ENCODE measurements around the gene FUT1. TPM values are rescaled to one million over a fixed set of nuclear protein-coding genes. Genes with fewer than 3 reads are reported as not detected.

The FUT1 gene
- total RNA-seq, 1 donor from 2014 or later = 0.29 TPM

Other genes starting within 250 kb of the FUT1 start
- gene LMTK3, start 240.8 kb downstream of the FUT1 start, total RNA-seq = 4.5 and 5.0 TPM in 2 replicates
- 0.29 and 0.32 TPM in 2 replicates for gene SULT2B1, start 200.5 kb downstream of the FUT1 start, total RNA-seq
- not detected in 2 replicates for gene SPACA4, start 145.9 kb downstream of the FUT1 start, total RNA-seq
- 2.8 and 3.1 TPM in 2 replicates for gene FAM83E, start 137.6 kb downstream of the FUT1 start, total RNA-seq
- 1,358 and 1,391 TPM in 2 replicates for gene RPL18, start 133.5 kb downstream of the FUT1 start, total RNA-seq
- 32.7 and 41.5 TPM in 2 replicates for gene SPHK2, start 133.1 kb downstream of the FUT1 start, total RNA-seq
- 6.4 and 8.0 TPM in 2 replicates for gene DBP, start 115.3 kb downstream of the FUT1 start, total RNA-seq
- gene CA11, start 106.5 kb downstream of the FUT1 start, total RNA-seq = 6.6 and 8.8 TPM in 2 replicates
- 0.51 and 0.81 TPM in 2 replicates for gene NTN5, start 79.6 kb downstream of the FUT1 start, total RNA-seq
- gene FUT2, start 56.7 kb downstream of the FUT1 start, total RNA-seq = not detected in 2 replicates
- gene MAMSTR, start 32.9 kb downstream of the FUT1 start, total RNA-seq = 1.4 and 1.6 TPM in 2 replicates
- 0.10 and 0.15 TPM in 2 replicates for gene RASIP1, start 12.0 kb downstream of the FUT1 start, total RNA-seq
- gene IZUMO1, start 5.7 kb downstream of the FUT1 start, total RNA-seq = not detected in 2 replicates
- not detected in 2 replicates for gene FGF21, start 2.9 kb upstream of the FUT1 start, total RNA-seq
- 55.1 and 56.3 TPM in 2 replicates for gene BCAT2, start 58.4 kb upstream of the FUT1 start, total RNA-seq
- gene HSD17B14, start 83.8 kb upstream of the FUT1 start, total RNA-seq = 1.3 TPM in 2 replicates
- gene PLEKHA4, start 116.0 kb upstream of the FUT1 start, total RNA-seq = 1.3 and 3.2 TPM in 2 replicates
- gene PPP1R15A, start 119.8 kb upstream of the FUT1 start, total RNA-seq = 37.9 and 38.1 TPM in 2 replicates
- not detected in 2 replicates for gene TULP2, start 146.1 kb upstream of the FUT1 start, total RNA-seq
- 273 and 277 TPM in 2 replicates for gene NUCB1, start 147.7 kb upstream of the FUT1 start, total RNA-seq
- gene DHDH, start 181.1 kb upstream of the FUT1 start, total RNA-seq = 0.34 TPM in 1 of 2 replicates, not detected in the other
- gene BAX, start 202.2 kb upstream of the FUT1 start, total RNA-seq = 376 and 407 TPM in 2 replicates
- 1,064 and 1,113 TPM in 2 replicates for gene FTL, start 212.7 kb upstream of the FUT1 start, total RNA-seq
- gene GYS1, start 240.7 kb upstream of the FUT1 start, total RNA-seq = 67.8 and 76.2 TPM in 2 replicates
- 87.7 and 96.1 TPM in 2 replicates for gene RUVBL2, start 241.2 kb upstream of the FUT1 start, total RNA-seq